Progenitor cell of endocrine pancreas (in vitro differentiated cells): ENCODE data around the gene FBN3. TPM values are rescaled to one million over a fixed set of nuclear protein-coding genes. Genes with fewer than 3 reads are reported as not detected.
"Not testable (repeated sequence)": the region's sequence is repeated elsewhere in the genome, so short reads cannot be mapped to it uniquely, and the experiment has no call there.

Experiments
- DNase-seq: peaks from one replicate; pipeline ENCODE4 v3.0.0; 2021; ENCODE audit warnings: low spot score; ENCODE audit not compliant: unreplicated experiment
- H3K27ac Mint-ChIP-seq: 2 replicates; pipeline ENCODE4 v1.8.0; 2021; ENCODE audit warnings: mild to moderate bottlenecking, moderate library complexity, mixed read lengths
- H3K27me3 Mint-ChIP-seq: 2 replicates; pipeline ENCODE4 v1.8.0; 2021; ENCODE audit warnings: mixed read lengths
- H3K36me3 Mint-ChIP-seq: 2 replicates; pipeline ENCODE4 v1.8.0; 2022; ENCODE audit warnings: mixed read lengths; ENCODE audit not compliant: insufficient read depth
- H3K4me1 Mint-ChIP-seq: 2 replicates; pipeline ENCODE4 v1.8.0; 2021; ENCODE audit warnings: low read depth, mixed read lengths
- H3K4me3 Mint-ChIP-seq: 2 replicates; pipeline ENCODE4 v1.8.0; 2021; ENCODE audit warnings: low read depth, mild to moderate bottlenecking, moderate library complexity, mixed read lengths
- H3K9me3 Mint-ChIP-seq: 2 replicates; pipeline ENCODE4 v1.8.0; 2021; ENCODE audit warnings: low read depth, mixed read lengths
- total RNA-seq: library from RNA; stranded (reverse); gene quantifications from 2 replicates; pipeline ENCODE4 v1.2.1, GENCODE V29; 2021
- TF ChIP-seq, protein P1 (sequence below): fragments of 200-600 bp; sonication (generic); IDR thresholded peaks from one replicate; pipeline ENCODE4 v1.5.0; 2021; ENCODE audit warnings: antibody characterized with exemption, mild to moderate bottlenecking; ENCODE audit not compliant: unreplicated experiment

Gene FBN3
- total RNA-seq, 1 donor from 2014 or later, result 121 TPM

DNA sequence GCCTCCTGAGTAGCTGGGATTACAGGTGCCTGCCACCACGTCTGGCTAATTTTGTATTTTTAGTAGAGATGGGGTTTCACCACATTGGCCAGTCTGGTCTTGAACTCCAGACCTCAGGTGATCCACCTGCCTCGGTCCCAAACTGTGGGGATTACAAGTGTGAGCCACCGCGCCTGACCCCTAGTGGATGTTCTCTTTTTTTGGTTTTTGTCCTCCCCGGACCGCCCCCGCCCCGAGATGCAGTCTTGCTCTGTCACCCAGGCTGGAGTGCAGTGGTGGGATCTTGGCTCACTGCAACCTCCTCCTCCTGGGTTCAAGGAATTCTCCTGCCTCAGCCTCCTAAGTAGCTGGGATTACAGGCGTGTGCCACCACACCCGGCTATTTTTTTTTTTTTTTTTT lies 4.6 kb upstream of the FBN3 start:
- Mint-ChIP-seq H3K27me3 (peaks cover 13% of the 10 kb centered on the region), H3K4me1 (peaks cover 18% of the 10 kb centered on the region)
- not testable (repeated sequence) for H3K36me3 Mint-ChIP-seq, DNase-seq, H3K4me3 Mint-ChIP-seq, H3K9me3 Mint-ChIP-seq, H3K27ac Mint-ChIP-seq
- TF ChIP-seq, protein P1, sequence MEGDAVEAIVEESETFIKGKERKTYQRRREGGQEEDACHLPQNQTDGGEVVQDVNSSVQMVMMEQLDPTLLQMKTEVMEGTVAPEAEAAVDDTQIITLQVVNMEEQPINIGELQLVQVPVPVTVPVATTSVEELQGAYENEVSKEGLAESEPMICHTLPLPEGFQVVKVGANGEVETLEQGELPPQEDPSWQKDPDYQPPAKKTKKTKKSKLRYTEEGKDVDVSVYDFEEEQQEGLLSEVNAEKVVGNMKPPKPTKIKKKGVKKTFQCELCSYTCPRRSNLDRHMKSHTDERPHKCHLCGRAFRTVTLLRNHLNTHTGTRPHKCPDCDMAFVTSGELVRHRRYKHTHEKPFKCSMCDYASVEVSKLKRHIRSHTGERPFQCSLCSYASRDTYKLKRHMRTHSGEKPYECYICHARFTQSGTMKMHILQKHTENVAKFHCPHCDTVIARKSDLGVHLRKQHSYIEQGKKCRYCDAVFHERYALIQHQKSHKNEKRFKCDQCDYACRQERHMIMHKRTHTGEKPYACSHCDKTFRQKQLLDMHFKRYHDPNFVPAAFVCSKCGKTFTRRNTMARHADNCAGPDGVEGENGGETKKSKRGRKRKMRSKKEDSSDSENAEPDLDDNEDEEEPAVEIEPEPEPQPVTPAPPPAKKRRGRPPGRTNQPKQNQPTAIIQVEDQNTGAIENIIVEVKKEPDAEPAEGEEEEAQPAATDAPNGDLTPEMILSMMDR, result peak; percentile 30

DNA sequence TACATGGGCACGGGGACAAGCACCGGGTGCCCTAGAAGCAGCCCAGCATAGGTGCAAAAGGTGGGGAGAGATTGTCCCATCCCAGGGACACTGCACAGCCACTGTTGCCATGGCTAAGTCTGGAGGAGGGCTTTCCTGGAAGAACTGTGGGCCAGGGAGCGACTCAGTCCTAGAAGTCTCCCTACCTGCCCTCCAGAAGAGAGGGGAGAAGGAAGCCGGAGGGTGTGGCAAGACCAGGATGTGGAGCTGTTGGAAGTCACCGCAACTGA lies 2.3 kb upstream of the FBN3 start:
- DNase-seq, result no peak
- peaks cover 3% of the 10 kb centered on the region for H3K27me3 Mint-ChIP-seq

DNA sequence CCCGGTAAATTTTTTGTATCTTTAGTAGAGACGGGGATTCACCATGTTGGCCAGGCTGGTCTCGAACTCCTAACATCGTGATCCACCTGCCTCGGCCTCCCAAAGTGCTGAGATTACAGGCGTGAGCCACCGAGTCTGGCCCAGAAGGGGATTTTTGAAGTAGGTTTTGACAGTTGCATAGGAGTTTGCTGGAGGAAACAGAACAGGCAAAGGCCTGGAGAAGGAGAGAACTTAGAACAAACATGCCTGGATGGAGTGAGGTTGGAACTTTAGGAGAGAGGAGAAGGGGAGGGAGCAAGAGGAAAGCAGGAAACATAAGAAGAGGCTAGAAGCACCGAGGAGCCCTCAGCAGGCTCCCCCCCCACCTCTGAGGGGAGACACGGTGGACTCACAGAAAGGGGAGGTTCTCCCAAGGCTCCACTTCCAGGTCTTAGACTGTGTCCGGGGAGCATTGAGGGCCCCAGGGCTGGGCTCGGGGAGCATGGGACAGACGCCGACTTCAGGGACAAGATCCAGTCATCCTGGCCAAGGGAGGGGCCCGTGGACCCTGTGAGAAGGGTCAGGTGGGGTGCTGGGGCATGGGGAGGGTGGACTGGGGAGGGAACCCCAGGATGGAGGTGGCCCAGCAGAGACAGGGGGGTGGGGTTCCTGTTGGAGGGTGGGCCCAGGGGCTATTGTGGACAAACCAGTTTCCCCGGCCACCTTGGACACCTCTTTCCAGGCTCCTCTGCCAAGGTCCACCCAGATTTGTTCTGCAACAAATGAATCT lies 1.8 kb upstream of the FBN3 start:
- H3K27ac Mint-ChIP-seq, result peak overlapping the region; percentile 27
- H3K4me1 Mint-ChIP-seq, result peaks cover 27% of the 10 kb centered on the region
- peaks cover 3% of the 10 kb centered on the region for H3K27me3 Mint-ChIP-seq
- no peak overlapping the region for H3K4me3 Mint-ChIP-seq
- DNase-seq, result no peak
- H3K36me3 Mint-ChIP-seq, result no peaks in the 10 kb centered on the region
- TF ChIP-seq, protein P1, result no peak
- H3K9me3 Mint-ChIP-seq, result no peaks in the 10 kb centered on the region

More for the DNA sequence above, 2.3 kb upstream of the FBN3 start:
- peaks cover 25% of the 10 kb centered on the region for H3K4me1 Mint-ChIP-seq
- no peak overlapping the region for H3K4me3 Mint-ChIP-seq
- H3K27ac Mint-ChIP-seq, result no peak overlapping the region
- TF ChIP-seq, protein P1, result no peak
- no peaks in the 10 kb centered on the region for H3K36me3 Mint-ChIP-seq
- H3K9me3 Mint-ChIP-seq, result no peaks in the 10 kb centered on the region

DNA sequence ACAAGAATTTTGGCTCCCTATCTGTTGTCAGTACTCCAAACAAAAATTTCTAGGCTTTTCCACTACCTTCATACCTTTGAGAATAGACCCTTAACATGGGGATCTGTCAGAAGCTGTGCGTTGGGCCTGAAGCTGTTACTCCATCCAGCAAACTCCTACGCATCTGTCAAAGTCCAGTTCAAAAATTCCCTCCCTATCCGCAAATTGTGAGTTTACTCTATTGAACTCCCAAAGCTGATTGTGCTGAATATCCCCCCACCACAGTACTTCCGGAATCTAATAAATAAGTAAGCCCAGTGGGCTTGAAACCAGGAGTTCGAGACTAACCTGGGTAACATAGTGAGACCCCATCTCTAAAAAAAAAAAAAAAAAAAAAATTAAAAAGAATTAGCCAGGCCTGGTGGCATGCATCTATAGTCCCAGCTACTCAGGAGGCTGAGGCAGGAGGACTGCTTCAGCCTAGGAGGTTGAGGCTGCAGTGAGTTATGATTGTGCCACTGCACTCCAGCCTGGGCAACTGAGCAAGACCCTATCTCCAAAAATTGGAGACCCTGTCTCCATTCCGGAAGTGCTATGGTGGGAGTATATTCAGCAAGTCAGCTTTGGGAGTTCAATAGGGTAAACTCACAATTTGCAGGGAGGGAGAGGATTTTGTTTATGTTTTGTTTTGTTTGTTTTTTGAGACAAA lies 930 bp upstream of the FBN3 start:
- Mint-ChIP-seq H3K27me3 (peaks cover 3% of the 10 kb centered on the region), H3K27ac (peak overlapping the region; percentile 94), H3K36me3 (no peaks in the 10 kb centered on the region), H3K9me3 (no peaks in the 10 kb centered on the region), H3K4me3 (peak overlapping the region; percentile 80), H3K4me1 (peaks cover 27% of the 10 kb centered on the region)
- TF ChIP-seq, protein P1, result no peak
- DNase-seq, result no peak

DNA sequence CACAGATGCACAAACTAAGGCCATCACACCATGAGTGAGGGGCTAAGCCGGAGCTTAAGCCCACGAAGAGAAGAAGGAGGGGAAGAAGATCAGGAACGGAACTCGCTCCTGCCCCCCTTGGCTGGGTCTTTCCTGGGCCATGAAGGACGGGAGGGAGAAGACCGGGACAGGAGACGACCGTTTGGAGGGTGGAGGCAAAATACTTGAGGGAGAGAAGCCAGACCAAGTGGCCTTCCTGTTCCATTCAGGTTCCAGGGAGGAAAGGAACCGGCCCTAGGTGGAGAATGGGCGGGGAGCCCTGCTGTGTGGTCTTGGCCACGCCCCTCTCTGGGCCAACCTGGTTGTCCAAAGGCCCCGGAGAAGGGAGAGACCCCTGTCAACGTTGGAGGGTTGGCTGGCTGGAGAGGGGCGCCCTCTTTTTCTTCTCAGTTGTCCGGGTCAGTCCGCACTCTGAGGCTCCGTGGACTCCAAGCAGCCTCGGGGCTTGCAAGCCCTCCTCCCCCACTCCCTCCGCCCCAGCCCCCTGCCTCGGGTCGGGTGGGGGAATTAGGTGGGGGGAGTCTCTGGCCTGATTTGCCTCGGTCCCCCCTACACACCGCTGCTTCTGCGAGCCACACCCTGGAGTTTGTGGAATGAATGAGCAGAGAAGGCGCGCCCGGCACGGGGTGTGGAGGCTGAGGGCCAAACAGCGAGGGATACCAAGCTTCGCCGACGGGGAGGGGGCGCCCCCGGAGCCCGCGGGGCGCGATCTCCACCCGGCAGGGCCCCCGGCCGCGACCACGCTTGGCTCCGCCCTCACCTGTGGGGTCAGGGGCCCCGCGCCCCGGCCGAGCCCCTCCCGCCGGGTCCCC lies 757 bp downstream of the FBN3 start:
- Mint-ChIP-seq H3K4me1 (peaks cover 22% of the 10 kb centered on the region), H3K27me3 (peaks cover 3% of the 10 kb centered on the region), H3K27ac (peak overlapping the region; percentile 97), H3K36me3 (no peaks in the 10 kb centered on the region), H3K9me3 (no peaks in the 10 kb centered on the region), H3K4me3 (peak overlapping the region; percentile 82)
- DNase-seq, result peak; percentile 68
- TF ChIP-seq, protein P1, result peak; percentile 27
